ENCODE data around the gene LATS1.

Gene LATS1

DNA sequence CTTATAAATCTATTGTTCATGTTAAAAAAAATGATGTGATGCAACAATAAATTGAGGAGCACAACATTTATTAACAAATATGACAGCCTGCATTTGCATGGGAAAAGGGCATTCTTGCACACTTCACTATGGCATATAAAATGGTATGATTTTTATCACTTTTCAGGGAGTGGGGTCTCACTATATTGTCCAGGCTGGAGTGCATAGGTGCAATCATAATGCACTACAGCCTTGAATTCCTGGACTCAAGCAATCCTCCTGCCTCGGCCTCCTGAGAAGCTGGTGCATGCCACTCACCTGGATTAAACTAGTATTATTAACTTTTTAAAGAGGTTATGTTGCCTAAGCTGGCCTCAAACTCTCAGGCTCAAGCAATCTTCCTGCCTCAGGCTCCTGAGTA lies 17.0 kb upstream of the LATS1 start:
- H3K4me3 ChIP-seq, result no peak overlapping the region
- H3K27ac ChIP-seq, result no peak overlapping the region
- peaks cover 98 to 100% (median 100%) of the 10 kb centered on the region in 11 experiments for H3K36me3 ChIP-seq
- H3K9me3 ChIP-seq (replicated peaks in 1 of 11), result no peaks in the 10 kb centered on the region
- H3K9ac ChIP-seq, result no peak overlapping the region
- H3K4me2 ChIP-seq, result no peak overlapping the region
- H4K20me1 ChIP-seq, result peaks cover 0 to 14% (median 0%) of the 10 kb centered on the region in 11 experiments; a peak in 3 of 22 replicates
- H3K27me3 ChIP-seq, result no peaks in the 10 kb centered on the region
- TF ChIP-seq Cebpa-rat (IDR thresholded peaks at IDR 0.05), result no peak
- peaks cover 0 to under 1% (median 0%) of the 10 kb centered on the region in 10 experiments; a peak in 1 of 20 replicates for H3K4me1 ChIP-seq

DNA sequence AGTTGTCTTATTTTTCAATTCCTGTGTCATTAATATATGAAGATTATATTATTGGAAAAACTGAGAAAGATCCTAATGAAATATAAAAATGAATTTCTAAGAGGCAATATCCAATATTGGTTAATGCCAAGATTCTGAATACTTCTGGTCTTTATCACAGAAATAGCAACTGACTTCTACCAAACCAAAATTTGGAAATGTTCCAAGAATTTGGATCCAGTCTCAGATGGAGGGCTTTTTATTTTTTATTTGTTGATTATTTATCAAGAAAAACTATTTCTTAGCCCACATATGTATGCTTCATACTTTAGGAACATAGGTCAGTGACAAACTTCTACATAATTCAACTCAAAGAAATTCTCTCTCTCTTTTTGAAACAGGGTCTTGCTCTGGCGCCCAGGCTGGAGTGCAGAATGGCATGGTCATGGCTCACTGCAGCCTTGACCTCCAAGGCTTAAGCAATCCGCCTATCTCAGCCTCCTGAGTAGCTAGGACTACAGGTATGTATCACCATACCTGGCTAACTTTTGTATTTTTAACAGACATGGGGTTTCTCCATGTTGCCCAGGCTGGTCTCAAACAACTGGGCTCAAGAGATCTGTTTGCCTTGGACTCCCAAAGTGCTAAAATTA lies 15.3 kb upstream of the LATS1 start:
- no peak overlapping the region for H3K27ac ChIP-seq
- peaks cover 0 to 16% (median 0%) of the 10 kb centered on the region in 11 experiments; a peak in 5 of 22 replicates for H4K20me1 ChIP-seq
- H3K9me3 ChIP-seq (replicated peaks in 1 of 11), result no peaks in the 10 kb centered on the region
- no peak overlapping the region for H3K9ac ChIP-seq
- no peaks in the 10 kb centered on the region for H3K27me3 ChIP-seq
- no peak overlapping the region for H3K4me2 ChIP-seq
- TF ChIP-seq Cebpa-rat (IDR thresholded peaks at IDR 0.05), result no peak
- H3K4me3 ChIP-seq, result no peak overlapping the region
- peaks cover 11 to 18% (median 14%) of the 10 kb centered on the region in 10 experiments for H3K4me1 ChIP-seq
- H3K36me3 ChIP-seq, result peaks cover 91 to 100% (median 99%) of the 10 kb centered on the region in 11 experiments

DNA sequence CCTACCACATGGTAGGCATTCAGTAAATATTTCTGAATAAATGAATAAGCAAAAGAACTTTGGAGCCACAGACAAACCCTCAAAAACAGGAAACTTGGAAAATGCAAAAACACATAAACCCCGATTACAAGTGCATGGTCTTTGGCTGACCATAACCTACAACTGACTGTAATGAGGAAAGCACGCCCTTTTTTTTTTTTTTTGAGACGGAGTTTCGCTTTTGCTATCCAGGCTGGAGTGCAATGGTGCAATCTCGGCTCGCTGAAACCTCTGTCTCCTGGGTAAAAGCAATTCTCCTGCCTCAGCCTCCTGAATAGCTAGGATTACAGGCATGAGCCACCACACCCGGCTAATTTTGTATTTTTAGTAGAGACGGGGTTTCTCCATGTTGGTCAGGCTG lies 11.9 kb upstream of the LATS1 start:
- H3K9ac ChIP-seq, result peak overlapping the region in 1 of 11 experiments; percentile 55; a peak in 1 of 22 replicates
- no peak overlapping the region for H3K4me3 ChIP-seq
- no peaks in the 10 kb centered on the region for H3K9me3 ChIP-seq (replicated peaks in 1 of 11)
- H3K27me3 ChIP-seq, result no peaks in the 10 kb centered on the region
- peaks cover 79 to 100% (median 96%) of the 10 kb centered on the region in 11 experiments for H3K36me3 ChIP-seq
- no peak for TF ChIP-seq Cebpa-rat (IDR thresholded peaks at IDR 0.05)
- peak overlapping the region in 2 of 11 experiments; percentile 63 to 78; a peak in 1 of 22 replicates for H3K4me2 ChIP-seq
- H3K4me1 ChIP-seq, result peaks cover 14 to 36% (median 18%) of the 10 kb centered on the region in 10 experiments
- no peak overlapping the region for H3K27ac ChIP-seq
- H4K20me1 ChIP-seq, result peaks cover 0 to 11% (median 0%) of the 10 kb centered on the region in 11 experiments; a peak in 4 of 22 replicates

- TF ChIP-seq Cebpa-rat (IDR thresholded peaks at IDR 0.05), result no peak
- Histone ChIP-seq H3K36me3 (peaks cover 75 to 100% (median 96%) of the 10 kb centered on the region in 11 experiments), H3K27ac (peak overlapping the region in 10 of 11 experiments; percentile 4 to 59 (median 55); a peak in 18 of 22 replicates), H3K4me3 (peak overlapping the region in 1 of 10 experiments; percentile 1; a peak in 1 of 20 replicates), H3K9me3 (replicated peaks in 1 of 11) (no peaks in the 10 kb centered on the region), H4K20me1 (peaks cover 0 to 7% (median 0%) of the 10 kb centered on the region in 11 experiments; a peak in 2 of 22 replicates), H3K4me2 (peak overlapping the region; percentile 39 to 84 (median 63)), H3K4me1 (peaks cover 14 to 36% (median 18%) of the 10 kb centered on the region in 10 experiments), H3K9ac (peak overlapping the region in 10 of 11 experiments; percentile 3 to 58 (median 32); a peak in 13 of 22 replicates), H3K27me3 (no peaks in the 10 kb centered on the region)
Observed at GRCh38 chr6:149728499-149729234, 10.8 kb upstream of the LATS1 start.

- H3K9ac ChIP-seq, result peak overlapping the region in 6 of 11 experiments; percentile 28 to 58 (median 43); a peak in 5 of 22 replicates
- peak overlapping the region; percentile 39 to 84 (median 63); a peak in 21 of 22 replicates for H3K4me2 ChIP-seq
- H3K9me3 ChIP-seq (replicated peaks in 1 of 11), result no peaks in the 10 kb centered on the region
- H4K20me1 ChIP-seq, result peaks cover 0 to 7% (median 0%) of the 10 kb centered on the region in 11 experiments; a peak in 2 of 22 replicates
- TF ChIP-seq Cebpa-rat (IDR thresholded peaks at IDR 0.05), result no peak
- no peaks in the 10 kb centered on the region for H3K27me3 ChIP-seq
- peak overlapping the region in 10 of 11 experiments; percentile 4 to 59 (median 55); a peak in 16 of 22 replicates for H3K27ac ChIP-seq
- H3K36me3 ChIP-seq, result peaks cover 68 to 100% (median 96%) of the 10 kb centered on the region in 11 experiments
- H3K4me3 ChIP-seq, result peak overlapping the region in 1 of 10 experiments; percentile 1; a peak in 1 of 20 replicates
- peaks cover 14 to 42% (median 18%) of the 10 kb centered on the region in 10 experiments for H3K4me1 ChIP-seq
Observed at GRCh38 chr6:149727793-149728498, 10.0 kb upstream of the LATS1 start.

DNA sequence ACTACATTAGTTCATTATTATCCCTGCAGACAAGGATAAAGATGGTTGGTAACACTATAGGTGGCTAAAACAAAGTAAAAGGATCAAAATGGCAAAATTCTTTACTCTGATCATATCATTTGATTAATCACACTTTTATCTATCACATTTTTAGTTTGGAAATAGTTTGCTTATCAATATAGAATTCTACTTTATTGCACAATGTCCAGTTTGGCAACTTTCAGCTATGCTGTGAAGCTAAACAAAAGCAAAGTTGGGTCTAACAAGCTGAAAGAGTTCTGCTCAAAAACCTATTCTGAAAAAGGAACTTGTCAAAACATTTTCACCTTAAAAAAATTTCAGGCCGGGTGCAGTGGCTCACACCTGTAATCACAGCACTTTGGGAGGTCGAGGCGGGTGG lies 7.9 kb upstream of the LATS1 start:
- Histone ChIP-seq H3K27ac (no peak overlapping the region), H3K36me3 (peaks cover 46 to 96% (median 84%) of the 10 kb centered on the region in 11 experiments), H4K20me1 (peaks cover 0 to 4% (median 0%) of the 10 kb centered on the region in 11 experiments; a peak in 2 of 22 replicates), H3K27me3 (no peaks in the 10 kb centered on the region), H3K4me2 (no peak overlapping the region), H3K9me3 (replicated peaks in 1 of 11) (no peaks in the 10 kb centered on the region), H3K9ac (no peak overlapping the region), H3K4me3 (no peak overlapping the region), H3K4me1 (peaks cover 14 to 42% (median 18%) of the 10 kb centered on the region in 10 experiments)
- 0 out of 22 replicates have a peak, but pooled peaks of 1 of the 11 experiments have one; percentile 11 for TF ChIP-seq Cebpa-rat (IDR thresholded peaks at IDR 0.05)

- Histone ChIP-seq H3K9me3 (replicated peaks in 1 of 11) (no peaks in the 10 kb centered on the region), H3K27ac (no peak overlapping the region), H3K9ac (no peak overlapping the region), H3K4me3 (no peak overlapping the region), H3K27me3 (no peaks in the 10 kb centered on the region), H4K20me1 (peaks cover 0 to 4% (median 0%) of the 10 kb centered on the region in 11 experiments; a peak in 1 of 22 replicates), H3K4me2 (no peak overlapping the region), H3K36me3 (peaks cover 28 to 78% (median 65%) of the 10 kb centered on the region in 11 experiments), H3K4me1 (peaks cover 10 to 35% (median 14%) of the 10 kb centered on the region in 10 experiments)
- no peak for TF ChIP-seq Cebpa-rat (IDR thresholded peaks at IDR 0.05)
Observed at GRCh38 chr6:149723771-149724417, 6.0 kb upstream of the LATS1 start.

DNA sequence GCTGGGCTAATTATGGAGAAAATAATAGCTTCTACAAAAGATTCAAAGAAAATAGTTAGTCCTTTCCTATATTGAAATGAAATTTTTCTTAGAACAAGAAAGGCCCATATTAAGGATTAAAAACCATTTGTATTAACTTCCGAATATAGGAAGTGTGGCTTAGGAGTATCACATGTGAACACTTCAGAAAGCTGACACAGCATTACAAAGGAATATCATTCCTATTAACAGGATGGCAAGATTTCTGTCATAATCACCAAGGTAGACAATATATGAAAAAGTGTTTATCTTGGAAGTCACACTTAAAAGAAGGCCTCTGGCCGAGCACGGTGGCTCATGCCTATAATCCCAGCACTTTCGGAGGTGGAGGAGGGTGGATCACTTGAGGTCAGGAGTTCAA lies 5.4 kb upstream of the LATS1 start:
- no peak for TF ChIP-seq Cebpa-rat (IDR thresholded peaks at IDR 0.05)
- Histone ChIP-seq H3K27me3 (no peaks in the 10 kb centered on the region), H3K4me1 (peaks cover 10 to 35% (median 14%) of the 10 kb centered on the region in 10 experiments), H3K36me3 (peaks cover 28 to 71% (median 59%) of the 10 kb centered on the region in 11 experiments), H3K27ac (no peak overlapping the region), H3K4me3 (no peak overlapping the region), H4K20me1 (no peaks in the 10 kb centered on the region), H3K9ac (0 out of 22 replicates have a peak overlapping the region, but pooled peaks of 1 of the 11 experiments have one; percentile 18), H3K9me3 (replicated peaks in 1 of 11) (no peaks in the 10 kb centered on the region), H3K4me2 (no peak overlapping the region)

Measured in BLaER1 treated with 17β-estradiol and CSF1 and Interleukin-3, amounts not matched to agents 10 nM and 100 nM (cell line).